Bone marrow (tissue), 2 donors: ENCODE measurements around the gene LRG1.
"Not testable (repeated sequence)": the region's sequence is repeated elsewhere in the genome, so short reads cannot be mapped to it uniquely, and the experiment has no call there.

Source experiments
- DNase-seq, 2 donors: peaks; one replicate each; lab custom pipeline; 2025; lab: John Stamatoyannopoulos, UW

LRG1 gene

DNA sequence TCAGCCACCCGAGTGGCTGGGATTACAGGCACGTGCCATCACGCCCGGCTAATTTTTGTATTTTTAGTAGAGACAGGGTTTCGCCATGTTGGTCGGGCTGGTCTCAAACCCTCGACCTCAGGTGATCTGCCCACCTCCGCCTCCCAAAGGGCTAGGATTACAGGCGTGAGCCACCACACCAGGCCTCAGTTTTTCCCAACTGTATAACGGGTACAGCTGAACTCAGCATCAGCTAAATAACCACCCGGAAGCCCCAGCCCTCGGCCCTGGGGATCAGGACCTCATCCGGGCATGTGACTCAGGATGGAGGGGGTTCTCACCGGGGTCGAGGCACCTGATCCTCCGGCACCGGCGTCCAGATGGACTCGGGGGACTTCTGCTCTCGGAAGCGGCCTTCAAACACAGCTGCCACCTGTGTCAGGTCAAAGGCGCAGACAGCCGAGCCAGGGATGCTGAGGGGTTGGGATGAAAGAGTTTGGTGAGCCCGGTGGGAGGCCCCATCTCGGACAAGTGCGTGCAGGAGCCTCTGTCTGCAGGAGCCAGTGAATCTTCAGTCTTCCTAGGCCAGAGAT lies 10.7 kb upstream of the LRG1 start:
- no peak for DNase-seq

DNA sequence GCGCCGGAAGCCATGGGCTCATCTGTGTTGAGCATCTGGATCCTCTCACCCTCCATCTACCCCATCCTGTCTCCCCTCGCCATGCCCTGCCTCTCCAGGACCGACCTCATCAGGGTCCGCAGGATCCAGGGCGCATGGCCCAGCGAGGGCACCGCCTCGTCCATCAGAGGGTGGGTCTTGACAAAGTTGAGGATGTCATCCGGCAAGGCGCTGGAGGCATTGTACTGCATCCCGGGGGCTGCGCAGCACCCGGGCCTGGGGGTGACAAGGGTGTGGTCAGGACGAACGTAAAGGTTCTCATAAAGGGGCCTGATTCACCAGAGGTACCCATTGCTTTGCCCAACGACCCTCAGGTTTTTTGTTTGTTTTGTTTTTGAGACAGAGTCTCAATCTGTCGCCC lies 10.2 kb upstream of the LRG1 start:
- DNase-seq: no peak

DNA sequence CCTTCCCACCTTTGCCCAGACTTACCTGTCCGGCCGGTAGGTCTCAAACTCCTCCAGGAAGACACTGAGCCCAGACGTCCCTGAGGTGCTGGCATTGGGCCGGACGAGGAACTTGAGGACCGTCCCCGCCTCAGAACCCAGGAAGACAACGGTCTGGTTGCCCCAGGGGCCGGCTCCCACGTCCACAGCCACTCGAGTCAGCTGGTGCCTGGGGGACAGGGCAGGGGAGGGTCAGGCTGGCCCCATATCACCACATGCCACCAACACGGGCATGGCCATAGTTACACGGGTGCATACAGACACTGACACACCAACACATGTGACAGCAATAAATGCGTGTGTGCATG lies 8.4 kb upstream of the LRG1 start:
- DNase-seq: no peak

DNA sequence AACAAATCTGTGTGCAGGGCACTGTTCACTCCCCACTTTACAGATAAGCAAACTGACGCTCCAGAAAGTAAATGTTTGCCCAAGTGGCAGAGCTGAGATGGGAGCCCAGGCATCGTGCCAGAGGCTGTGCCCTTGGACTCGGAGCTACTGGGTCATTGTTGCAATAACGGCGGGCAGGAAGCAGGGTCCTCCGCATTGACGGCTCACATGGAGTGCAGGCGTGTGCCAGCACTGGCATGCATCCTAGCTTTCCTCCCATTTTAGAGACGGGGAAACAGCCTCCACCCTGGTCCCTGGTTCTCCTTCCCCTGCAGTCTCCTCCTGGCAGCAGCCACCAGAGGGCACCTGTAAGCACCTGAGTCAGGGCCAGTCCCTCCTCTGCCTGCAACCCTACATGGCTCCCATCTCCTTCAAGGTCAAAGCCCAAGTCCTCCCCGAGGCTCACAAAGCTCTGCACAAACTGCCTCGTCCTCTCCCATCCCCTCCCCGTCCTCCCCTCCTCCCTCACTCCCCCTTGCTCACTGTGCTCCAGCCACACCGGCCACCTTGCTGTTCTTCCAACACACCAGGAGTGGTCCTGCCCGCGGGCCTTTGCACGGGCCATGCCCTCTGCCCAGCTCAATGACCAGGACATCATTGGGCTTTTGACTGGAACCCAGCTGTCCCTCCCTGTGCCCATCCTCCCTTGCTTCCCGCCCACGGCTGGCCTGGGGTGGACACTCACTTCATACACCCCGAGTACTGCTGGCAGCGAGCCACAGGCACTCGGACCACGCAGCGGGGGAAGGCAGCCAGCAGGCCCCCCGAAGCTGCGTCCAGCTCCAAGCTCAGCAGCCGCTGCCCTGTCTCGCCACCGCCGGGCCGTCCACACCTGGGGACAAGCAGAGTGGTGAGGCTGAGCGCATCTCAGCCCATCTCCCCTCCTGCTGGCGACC lies 7.7 kb upstream of the LRG1 start:
- DNase-seq: no peak

DNA sequence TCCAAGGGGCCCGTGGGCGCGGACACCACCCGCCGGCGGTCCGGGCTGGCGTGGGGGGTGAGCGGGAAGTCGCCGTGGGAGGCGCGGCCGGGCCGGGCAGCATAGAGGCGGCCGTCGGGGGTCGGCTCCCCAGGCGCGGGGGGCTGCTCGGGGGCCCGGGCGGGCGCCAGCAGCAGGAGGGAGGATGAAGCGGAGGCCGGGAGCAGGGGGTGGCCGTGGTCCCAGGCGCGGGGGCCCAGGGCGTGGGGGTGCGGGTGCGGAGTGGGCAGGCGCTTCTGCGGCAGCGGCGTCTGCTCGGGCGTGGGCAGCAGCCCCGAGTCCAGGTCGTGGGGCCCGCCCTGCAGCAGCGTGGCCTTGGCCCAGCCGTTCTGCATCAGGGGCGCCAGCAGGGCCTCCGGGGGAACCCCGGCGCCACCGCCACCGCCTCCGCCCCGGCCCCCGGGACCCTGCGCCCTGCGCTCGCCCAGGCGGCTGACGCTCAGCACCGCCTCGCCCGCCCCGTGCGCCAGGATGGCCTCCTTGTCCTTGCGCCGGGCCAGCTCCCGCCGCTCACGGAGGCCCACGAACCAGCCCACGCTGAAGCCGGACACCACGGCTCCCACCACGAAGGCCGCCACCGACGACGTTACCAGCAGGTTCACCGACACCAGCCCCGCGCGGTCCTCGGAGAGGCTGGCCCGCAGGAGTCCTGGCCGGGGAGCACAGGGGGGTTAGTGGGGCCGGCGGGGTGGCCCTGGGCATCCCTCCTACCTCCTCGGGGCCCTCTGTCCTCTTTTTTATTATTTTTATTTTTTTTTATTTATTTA lies 4.2 kb upstream of the LRG1 start:
- DNase-seq: no peak

DNA sequence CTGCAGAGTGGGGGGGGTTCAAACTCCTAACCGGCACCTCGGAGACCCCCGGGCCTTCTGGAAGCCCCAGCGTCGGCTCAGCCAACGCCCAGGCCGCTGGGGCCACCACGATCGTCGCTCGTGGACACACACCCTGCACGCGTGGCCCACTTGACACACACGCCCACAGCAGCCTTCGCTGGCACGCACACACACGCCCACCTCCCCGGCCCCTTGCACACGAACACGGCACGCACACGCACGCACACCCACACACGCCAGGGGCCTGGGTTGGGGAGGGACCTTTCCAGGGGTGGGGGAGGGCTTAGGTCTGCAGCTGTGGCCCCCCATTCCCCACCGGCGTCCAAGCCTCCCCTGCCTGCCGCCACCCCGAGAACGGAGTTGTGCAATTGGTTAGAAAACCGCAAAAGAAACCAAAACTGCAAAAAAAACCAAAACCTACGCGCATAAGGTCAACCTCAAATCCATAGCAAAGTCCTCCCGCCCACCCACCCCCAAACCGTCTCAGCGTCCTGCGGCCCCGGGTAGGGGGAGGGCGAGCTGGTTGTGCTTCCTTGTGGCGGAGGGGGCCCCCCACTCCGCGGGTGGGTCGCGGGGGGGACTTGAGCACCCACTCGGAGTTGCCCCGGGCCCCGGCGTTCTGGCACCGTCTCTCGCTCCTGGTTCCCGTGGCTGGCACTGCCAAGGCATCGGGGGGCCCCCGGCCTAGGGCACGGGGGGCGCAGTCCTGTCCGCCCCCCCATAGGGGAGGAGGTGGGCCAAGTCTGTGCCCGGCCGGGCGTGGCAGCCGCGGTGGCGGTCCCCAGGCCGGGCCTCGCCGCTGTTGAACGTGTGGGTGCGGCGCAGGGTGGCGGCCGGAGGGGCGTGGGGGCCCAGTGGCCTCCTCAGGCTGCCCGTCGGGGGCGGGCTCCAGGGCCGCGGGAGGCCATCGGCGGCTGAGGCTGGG lies 3.3 kb upstream of the LRG1 start:
- DNase-seq: peak in 1 of 2 donors; percentile 26

DNA sequence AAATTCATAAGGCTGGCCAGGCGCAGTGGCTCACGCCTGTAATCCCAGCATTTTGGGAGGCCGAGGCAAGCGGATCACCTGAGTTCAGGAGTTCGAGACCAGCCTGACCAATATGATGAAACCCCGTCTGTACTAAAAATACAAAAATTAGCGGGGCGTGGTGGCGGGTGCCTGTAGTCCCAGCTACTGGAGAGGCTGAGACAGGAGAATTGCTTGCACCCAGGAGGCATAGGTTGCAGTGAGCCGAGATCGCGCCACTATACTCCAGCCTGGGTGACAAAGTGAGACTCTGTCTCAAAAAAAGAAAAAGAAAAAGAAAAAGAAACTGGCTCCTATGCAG lies 1.9 kb upstream of the LRG1 start:
- not testable (repeated sequence) for DNase-seq

DNA sequence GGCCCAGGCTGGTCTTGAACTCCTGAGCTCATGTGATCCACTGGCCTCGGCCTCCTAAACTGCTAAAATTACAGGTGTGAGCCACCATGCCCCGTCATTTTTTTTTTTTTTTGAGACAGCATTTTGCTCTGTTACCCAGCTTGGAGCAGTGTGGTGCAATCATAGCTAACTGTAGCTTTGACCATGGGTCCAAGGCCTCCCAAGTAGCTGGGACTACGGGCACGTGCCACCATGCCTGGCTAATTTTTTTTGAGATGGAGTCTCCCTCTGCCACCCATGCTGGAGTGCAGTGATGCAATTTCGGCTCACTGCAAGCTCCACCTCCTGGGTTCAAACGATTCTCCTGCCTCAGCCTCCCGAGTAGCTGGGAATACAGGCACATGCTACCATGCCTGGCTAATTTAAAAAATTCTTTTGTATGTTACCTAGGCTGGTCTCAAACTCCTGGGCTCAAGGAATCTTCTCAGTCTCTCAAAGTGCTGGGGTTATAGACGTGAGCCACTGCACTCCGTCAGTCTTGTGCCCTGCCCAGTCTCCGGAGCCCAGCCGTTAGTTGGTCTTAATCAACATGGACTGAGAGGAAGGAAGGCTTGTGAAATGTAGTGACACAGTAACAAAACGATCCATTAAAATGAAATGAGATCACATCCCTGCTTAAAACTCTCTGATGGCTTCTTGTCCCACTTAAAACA lies 1.4 kb upstream of the LRG1 start:
- peak in 1 of 2 donors; percentile 14 for DNase-seq

DNA sequence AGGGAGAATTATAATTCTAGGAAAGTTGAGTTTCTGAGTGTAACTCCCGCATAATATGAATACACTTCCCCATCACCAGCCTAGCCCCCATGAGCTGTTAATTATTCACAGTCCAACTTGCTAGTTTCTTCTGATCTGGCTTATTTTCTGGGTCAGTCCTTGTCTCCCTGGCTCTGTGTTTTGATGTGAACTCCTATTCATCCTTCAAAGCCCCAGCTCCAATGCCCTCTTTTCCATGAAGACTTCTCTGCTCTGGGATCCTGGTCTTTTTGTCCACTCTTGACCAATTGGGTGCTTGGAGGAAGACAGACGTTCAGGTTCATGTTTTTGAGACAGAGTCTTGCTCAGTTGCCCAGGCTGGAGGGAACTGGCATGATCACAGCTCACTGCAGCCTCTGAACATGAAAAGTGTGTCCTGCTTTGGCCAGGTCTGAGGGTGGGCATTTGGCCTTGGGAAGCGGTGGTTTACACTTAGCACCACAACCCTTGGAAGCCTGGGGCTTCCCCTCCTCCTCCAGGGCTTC lies 605 bp downstream of the LRG1 start:
- DNase-seq: no peak

DNA sequence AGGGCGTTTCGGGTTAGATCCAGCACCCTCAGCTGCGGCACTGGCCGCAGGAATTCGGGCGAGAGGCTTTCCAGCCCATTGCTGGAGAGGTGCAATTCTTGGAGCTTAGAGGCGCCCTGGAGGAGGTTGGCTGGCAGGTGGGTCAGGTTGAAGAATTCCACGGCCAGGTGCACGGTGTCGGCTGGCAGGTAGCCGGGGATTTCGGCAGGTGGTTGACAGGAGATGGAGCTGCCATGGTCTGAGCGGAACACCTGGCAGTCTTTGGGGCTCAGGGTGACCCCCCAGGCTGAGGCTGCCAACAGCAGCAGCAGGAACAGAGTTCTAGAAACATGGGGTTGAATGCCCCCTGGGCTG lies 1.3 kb downstream of the LRG1 start:
- no peak for DNase-seq

DNA sequence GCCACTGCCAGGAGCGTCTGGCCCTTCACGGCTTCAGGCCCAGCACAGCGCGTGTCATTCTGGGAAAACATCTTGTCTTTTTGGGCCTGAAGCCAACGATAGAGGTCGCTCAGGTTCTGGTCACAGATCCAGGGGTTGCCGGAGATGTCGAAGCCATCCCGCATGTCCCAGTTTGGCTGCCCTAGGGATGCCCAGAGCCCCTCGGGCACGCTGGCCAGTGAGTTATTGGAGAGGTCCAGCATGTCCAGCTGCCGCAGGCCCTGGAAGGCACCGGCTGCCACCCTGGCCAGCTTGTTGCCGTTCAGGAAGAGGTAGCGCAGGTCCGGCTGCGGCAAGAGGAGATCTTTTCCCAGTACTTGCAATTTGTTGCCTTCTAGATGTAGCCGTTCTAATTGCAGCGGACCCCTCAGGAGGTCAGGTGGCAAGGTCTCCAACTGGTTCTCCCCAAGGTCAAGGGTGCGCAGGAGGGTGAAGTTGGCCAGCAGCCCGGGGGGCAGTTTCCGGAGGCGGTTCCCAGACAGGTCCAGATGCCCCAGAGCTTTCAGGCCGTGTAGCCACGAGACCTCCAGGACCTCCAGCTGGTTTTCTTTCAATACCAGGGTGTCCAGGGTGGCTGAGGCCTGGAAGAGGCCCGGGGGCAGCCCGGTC lies 1.8 kb downstream of the LRG1 start:
- DNase-seq: no peak

DNA sequence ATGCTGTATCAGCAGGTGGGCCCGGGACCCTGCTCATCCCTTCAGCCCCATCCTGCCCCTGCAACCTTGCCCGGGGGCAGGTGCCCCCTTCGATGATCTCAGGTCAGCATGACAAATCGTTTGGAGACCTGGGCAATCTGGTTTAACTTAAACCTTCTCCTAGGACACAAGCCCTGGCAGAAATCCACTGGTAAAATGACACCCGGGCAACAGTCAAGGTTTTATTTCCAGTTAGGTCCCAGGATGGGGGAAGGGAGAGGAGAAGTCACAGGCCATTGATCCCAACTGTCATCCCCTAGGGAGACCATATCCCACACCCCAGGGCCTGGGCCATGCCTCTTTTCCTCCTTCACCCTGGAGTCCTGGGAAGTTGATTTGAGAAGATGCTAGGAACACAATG lies 3.0 kb downstream of the LRG1 start:
- DNase-seq: no peak

DNA sequence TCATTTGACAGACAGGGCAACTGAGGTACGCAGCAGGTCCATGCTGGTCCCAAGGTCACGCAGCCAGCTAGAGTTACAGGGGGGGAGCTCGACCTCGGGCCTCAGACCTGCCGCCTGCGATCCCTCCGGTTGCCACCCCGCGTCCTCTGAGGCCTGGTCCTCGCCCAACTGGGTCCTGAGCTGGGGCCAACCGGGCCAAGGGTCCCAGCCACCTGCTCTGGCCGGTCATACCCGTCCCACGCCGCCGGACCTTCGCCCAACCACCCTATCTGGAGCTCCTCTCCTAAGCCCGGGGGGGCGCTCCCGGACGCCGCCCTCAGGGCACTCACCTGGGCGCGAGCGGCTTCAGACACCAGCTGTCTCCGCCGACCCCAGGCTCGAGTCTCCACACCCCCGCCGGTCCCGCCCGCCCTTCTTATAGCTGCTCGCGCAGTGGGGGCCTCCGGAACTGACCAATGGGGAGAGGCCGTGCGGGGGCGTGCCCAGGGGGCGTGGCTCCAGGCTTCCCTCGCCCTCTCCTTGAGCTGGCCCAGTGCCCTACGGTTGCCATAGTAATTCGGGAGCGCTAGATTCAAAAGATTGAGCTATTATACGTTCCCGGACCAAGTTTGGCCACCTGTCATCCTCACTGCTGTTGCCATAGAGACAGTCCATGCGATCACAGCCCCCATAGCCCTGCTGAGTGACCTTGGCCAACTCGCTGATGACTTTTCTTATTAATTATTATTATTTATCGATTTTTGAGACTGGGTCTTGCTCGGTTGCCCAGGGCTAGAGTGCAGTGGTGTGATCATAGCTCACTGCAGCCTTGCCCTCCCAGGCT lies 4.8 kb downstream of the LRG1 start, which contains the start of gene PLIN5:
Gene PLIN5, minus strand, starts transcription at position 389 of the 823 bp plus-strand sequence. CDS start 1,150 bp downstream, outside the sequence.
- DNase-seq: peak in 1 of 2 donors; percentile 33

DNA sequence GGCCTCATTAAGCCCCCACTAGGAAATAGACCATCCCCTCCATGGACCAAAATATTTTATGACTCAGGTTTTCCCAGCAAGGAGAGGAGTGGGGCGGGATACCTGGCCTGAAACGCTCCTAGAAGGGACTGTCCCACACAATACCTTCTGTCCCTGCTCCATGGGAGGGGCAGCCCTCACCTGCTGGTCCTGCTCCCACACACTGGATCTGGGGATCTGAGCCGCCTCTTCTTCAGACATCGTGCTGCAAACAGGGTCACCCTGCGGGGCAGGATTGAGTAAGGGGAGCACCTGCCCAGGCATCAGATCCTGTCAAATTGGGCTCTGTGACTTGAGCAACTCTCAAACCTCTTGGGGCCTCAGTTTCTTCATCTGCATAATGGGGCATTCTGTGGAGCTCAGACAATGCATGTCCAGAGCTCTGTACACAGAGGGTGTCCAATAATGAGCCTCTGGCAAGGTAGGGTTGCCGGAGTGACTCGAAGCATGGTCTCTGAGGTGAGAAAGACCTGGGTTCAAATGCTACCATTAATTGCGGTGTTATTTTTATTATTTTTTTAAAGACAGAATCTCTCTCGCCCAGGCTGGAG lies 5.9 kb downstream of the LRG1 start:
- DNase-seq: no peak

DNA sequence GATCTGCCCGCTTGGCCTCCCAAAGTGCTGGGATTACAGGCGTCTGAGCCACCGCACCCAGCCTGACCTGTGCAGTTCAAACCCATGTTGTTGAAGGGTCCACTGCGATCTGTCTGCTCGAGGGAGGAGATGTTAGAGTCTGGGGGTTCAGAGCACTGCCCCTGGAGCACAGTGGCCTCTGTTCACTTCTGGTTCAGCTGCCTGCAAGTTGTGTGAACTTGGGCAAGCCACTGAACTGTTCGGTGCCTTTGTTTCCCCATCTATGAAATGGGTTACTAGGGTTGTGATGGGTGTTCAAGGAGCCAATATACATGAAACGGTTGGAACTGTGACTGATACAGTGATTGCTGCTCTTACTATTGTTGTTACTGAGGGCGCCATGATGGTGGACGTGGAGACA lies 6.5 kb downstream of the LRG1 start:
- DNase-seq: no peak

DNA sequence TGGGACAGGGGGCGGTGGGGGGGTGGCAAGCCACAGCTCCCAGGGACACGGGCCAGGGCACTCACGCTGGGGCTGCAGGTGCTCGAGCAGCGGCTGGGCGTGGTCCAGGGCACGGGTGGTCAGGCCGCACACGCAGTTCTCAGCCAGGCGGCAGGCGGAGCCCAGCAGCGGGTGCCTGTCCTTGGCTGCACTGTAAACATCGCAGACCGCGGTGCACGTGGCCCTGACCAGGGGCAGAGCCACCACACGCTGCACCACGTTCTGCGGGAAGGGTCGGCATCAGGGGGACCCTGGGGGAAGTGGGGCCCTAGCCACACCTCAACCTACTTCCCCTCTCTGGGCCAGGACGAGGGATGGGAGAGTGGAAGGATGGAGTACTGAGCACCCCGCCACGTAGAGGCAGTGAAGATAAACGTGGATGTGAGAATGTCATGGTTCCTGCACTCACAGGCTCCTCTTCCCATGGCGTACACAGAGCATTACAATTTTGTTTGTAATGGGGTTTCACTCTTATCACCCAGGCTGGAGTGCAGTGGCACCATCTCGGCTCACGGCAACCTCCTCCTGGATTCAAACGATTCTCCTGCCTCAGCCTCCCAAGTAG lies 8.2 kb downstream of the LRG1 start:
- DNase-seq: no peak

DNA sequence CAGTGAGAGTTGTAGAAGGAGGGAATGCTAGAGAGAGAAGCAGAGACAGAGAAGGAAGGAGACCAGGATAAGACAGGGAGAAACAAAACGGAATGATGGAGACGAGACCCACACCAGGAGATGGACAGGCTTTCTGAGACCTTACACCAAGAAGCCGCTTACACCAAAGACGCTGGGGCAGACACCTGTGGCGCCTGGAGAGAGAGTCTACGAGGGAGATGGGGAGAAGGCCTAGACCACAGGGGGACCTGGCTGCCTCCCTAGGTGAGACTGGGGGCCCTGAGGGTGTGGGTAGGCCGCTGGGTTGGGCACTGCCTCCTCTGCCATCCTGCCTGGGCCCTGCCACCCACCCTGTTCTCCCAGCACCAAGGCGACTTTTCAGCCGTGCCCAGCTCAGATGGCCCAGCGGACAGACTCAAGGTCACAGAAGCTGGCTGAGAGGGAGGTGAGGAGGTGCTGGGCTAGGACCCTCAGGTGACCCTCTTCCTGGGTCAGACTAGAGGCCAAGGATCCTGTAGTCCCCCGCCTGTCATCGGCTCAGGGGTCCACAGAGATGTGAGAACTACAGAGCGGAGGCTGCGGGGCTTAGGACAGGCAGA lies 9.8 kb downstream of the LRG1 start:
- DNase-seq: no peak

DNA sequence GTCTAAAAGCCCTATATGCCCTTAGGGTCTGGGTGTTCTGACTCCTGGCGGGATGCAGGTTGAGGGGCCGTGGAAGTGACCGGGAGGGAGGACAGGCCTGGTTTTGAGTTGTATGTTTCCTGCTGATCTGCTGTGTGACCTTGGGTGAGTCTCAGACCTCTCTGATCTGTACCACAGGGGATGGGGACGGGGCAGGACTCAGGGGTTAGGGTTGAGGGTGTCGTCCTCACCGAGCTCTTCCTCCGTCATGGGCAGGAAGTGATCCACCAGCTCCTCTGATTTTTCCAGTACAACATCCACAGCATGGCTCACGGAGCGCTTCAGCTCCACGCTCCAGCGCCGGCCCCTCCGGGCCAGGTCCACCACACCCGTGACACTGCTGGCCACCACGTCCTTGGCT lies 11.0 kb downstream of the LRG1 start:
- DNase-seq: no peak
